SH-SY5Y (cell line): Measurements from ENCODE around the gene ADAT1.

Source experiments
- GATA2 ChIP-seq: IDR thresholded peaks from 2 replicates; pipeline ENCODE4 v1.6.1; 2011; ENCODE audit warnings: mild to moderate bottlenecking, low read depth, low read length
- GATA3 ChIP-seq: IDR thresholded peaks from 2 replicates; pipeline ENCODE4 v1.6.1; 2011; ENCODE audit warnings: low read depth, mild to moderate bottlenecking, low read length, moderate library complexity

DNA sequence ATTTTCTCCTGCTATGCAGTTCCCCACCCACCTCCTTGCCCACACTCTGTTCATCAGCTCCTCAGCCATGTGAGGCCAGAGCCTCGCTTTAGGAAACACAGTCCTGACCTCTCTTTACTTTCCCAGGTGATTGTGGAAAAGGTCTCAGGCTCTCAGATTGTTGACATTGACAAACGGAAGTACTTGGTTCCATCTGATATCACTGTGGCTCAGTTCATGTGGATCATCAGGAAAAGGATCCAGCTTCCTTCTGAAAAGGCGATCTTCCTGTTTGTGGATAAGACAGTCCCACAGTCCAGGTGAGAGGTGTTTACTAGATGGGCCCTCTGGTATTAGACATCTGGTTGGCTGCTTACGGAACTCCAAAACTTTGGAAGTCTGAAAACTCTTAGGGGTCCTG lies 55.2 kb downstream of the ADAT1 start:
- TF ChIP-seq GATA2 = no peak
- TF ChIP-seq GATA3 = no peak
